ENCODE data around the gene VAV1.

DNA sequence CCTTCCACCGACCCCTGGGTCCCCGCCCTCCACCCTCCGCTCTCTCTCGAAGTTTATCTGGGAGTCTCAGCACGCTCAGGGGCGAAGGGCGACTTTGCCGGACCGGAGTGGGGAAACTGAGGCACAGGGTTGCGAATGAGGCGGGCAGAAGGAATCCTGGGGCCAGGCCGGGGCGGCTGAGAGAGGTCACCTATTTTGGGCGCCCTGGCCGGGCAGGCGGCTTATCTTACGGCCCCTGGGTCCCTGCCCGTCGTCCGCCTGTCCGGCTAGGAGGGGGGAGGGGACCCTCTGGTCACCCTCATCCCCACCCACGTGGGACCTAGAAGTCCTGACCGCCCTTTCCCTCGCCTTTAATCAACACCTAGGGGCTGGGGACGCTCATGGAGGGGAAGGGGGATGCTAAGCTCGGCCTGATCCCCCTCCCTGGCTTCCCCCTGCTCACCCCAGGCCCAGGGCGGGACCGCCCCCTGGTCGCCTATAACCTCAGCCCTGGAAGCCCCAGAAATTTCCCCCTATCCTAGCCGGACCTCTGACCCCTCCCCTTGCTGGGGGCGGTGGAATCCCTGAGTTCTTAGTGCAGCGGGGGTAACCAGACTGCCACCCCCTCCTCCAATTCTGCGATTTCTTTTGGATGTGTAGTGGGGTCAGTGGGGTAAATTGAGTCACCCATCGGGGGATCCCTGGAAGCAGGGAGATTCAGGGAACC, 32.5 kb upstream of the VAV1 start:
- TF ChIP-seq ZZZ3 (CRISPR knock-in tag; IDR thresholded peaks at IDR 0.05; ENCODE audit: borderline replicate concordance): no peak
- TF ChIP-seq POLR2A (IDR thresholded peaks at IDR 0.05; ENCODE audit: insufficient read depth in 1 of 2, low read depth in 2 of 2, low read length in 2 of 2): no peak
- TF ChIP-seq FOSL1 (CRISPR knock-in tag; IDR thresholded peaks at IDR 0.05; ENCODE audit: borderline replicate concordance): no peak
- TF ChIP-seq SMC3 (IDR thresholded peaks at IDR 0.05; ENCODE audit: low read length): no peak
- TF ChIP-seq ZNF282 (IDR thresholded peaks at IDR 0.05; ENCODE audit: partially characterized antibody): no peak
- no peak for TF ChIP-seq EP300 (IDR thresholded peaks at IDR 0.05; ENCODE audit: low read depth in 2 of 2, low read length in 2 of 2)
- TF ChIP-seq EP300 (CRISPR knock-in tag; IDR thresholded peaks at IDR 0.05; ENCODE audit: borderline replicate concordance): no peak
- TF ChIP-seq FOXA1 (IDR thresholded peaks at IDR 0.05): no peak
- TF ChIP-seq FOXA1 (CRISPR knock-in tag; IDR thresholded peaks at IDR 0.05): no peak
- TF ChIP-seq KLF13 (CRISPR knock-in tag; IDR thresholded peaks at IDR 0.05): no peak
- TF ChIP-seq, protein P1, sequence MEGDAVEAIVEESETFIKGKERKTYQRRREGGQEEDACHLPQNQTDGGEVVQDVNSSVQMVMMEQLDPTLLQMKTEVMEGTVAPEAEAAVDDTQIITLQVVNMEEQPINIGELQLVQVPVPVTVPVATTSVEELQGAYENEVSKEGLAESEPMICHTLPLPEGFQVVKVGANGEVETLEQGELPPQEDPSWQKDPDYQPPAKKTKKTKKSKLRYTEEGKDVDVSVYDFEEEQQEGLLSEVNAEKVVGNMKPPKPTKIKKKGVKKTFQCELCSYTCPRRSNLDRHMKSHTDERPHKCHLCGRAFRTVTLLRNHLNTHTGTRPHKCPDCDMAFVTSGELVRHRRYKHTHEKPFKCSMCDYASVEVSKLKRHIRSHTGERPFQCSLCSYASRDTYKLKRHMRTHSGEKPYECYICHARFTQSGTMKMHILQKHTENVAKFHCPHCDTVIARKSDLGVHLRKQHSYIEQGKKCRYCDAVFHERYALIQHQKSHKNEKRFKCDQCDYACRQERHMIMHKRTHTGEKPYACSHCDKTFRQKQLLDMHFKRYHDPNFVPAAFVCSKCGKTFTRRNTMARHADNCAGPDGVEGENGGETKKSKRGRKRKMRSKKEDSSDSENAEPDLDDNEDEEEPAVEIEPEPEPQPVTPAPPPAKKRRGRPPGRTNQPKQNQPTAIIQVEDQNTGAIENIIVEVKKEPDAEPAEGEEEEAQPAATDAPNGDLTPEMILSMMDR (CRISPR knock-in tag; IDR thresholded peaks at IDR 0.05): no peak
- TF ChIP-seq SMAD3 (CRISPR knock-in tag; IDR thresholded peaks at IDR 0.05): no peak
